ENCODE results near the gene LMNTD1.

- TF ChIP-seq EP300 (IDR thresholded peaks at IDR 0.05) = no peak
- no peak for TF ChIP-seq CTCF (IDR thresholded peaks at IDR 0.05)
- no peak for TF ChIP-seq POLR2AphosphoS5 (IDR thresholded peaks at IDR 0.05)
Observed at GRCh38 chr12:25493682-25494081, 59.4 kb downstream of the LMNTD1 start.

Measured in upper lobe of left lung (tissue), 4 donors.